ENCODE data around the gene LGALS9B. TPM values are rescaled to one million over a fixed set of nuclear protein-coding genes. Genes with fewer than 3 reads are reported as not detected.
"Not testable (repeated sequence)": the region's sequence is repeated elsewhere in the genome, so short reads cannot be mapped to it uniquely, and the experiment has no call there.

LGALS9B gene
- total and polyA plus RNA-seq, 2 of the 4 experiments (the other 2 are of a cell fraction), result not detected

GRCh38 chr17:20484930-20485329 is 17.6 kb upstream of the LGALS9B start:
- H3K9ac ChIP-seq (ENCODE audit: low read depth, low read length); H4K91ac ChIP-seq (ENCODE audit: insufficient read depth, low read depth, low read length); H3K27me3 ChIP-seq (ENCODE audit: control insufficient read depth, insufficient read depth, low read length); H3K18ac ChIP-seq (ENCODE audit: low read depth, low read length); H3K56ac ChIP-seq (ENCODE audit: extremely low read depth, insufficient read depth, low read length); H4K8ac ChIP-seq (ENCODE audit: low read depth in 2 of 2, low read length in 2 of 2); H3K36me3 ChIP-seq (ENCODE audit: control insufficient read depth, insufficient read depth, low read length); H3K4me3 ChIP-seq (ENCODE audit: insufficient read depth, low read depth, low read length); intact Hi-C loops (cut with micrococcal nuclease); H3K4ac ChIP-seq (ENCODE audit: low read depth, low read length); H2AFZ ChIP-seq (replicated peaks; ENCODE audit: low read length, poor library complexity); H4K20me1 ChIP-seq (ENCODE audit: insufficient read depth, low read length); POLR2A ChIA-PET (ENCODE audit: unreplicated experiment); dilution Hi-C loops (cut with HindIII; ENCODE audit: low sequenced_read_pairs, unreplicated experiment); CTCF ChIA-PET; H3K4me1 ChIP-seq (ENCODE audit: control insufficient read depth, insufficient read depth, low read length); H3K79me1 ChIP-seq (ENCODE audit: low read depth in 1 of 2, low read length in 2 of 2); H2BK15ac ChIP-seq (ENCODE audit: low read depth, low read length); H4K5ac ChIP-seq (ENCODE audit: low read depth, low read length); H3K23ac ChIP-seq (ENCODE audit: low read depth, low read length); H2BK120ac ChIP-seq (ENCODE audit: low read depth, low read length); H3K9me3 ChIP-seq (ENCODE audit: control insufficient read depth, insufficient read depth, low read length); in situ Hi-C loops (cut with MboI; ENCODE audit: low sequenced_read_pairs); H2AK5ac ChIP-seq (ENCODE audit: low read depth, low read length); H3K14ac ChIP-seq (replicated peaks; ENCODE audit: low read depth, low read length); H3K9me1 ChIP-seq (ENCODE audit: insufficient read depth, low read length); H2AK9ac ChIP-seq (replicated peaks; ENCODE audit: low read depth, low read length, poor library complexity); BruUV-seq (replicated peaks); H3K27ac ChIP-seq (ENCODE audit: insufficient read depth, low read length): not testable (repeated sequence)
- ATAC-seq (ENCODE audit: low read depth) (peak; percentile 100), DNase-seq (peak; percentile 73)
- Histone ChIP-seq H3K4me2 (ENCODE audit: low read depth, low read length) (peak overlapping the region; percentile 91; the same call in 1 of the 2 replicates), H2BK5ac (ENCODE audit: low read depth, low read length, poor library complexity, severe bottlenecking) (peak overlapping the region; percentile 39), H2BK20ac (ENCODE audit: low read depth, low read length) (peak overlapping the region; percentile 53; the same call in 1 of the 2 replicates)
- peak; percentile 38; the same call in 1 of the 2 replicates for TF ChIP-seq BHLHE40 (IDR thresholded peaks at IDR 0.05; ENCODE audit: low read depth, low read length)
- no CpG with 5 or more reads among the region's 6 CpGs for WGBS, 2 experiments (ENCODE audit: extremely low coverage in 2 of 2, insufficient read length in 1 of 2)

- intact Hi-C loops (cut with micrococcal nuclease); BruUV-seq (replicated peaks); H3K9me1 ChIP-seq (ENCODE audit: insufficient read depth, low read length): not testable (repeated sequence)
Observed at GRCh38 chr17:20479889-20480591, 12.7 kb upstream of the LGALS9B start.

More at GRCh38 chr17:20479889-20480591, 12.7 kb upstream of the LGALS9B start:
- H3K27me3 ChIP-seq (ENCODE audit: control insufficient read depth, insufficient read depth, low read length); H4K91ac ChIP-seq (ENCODE audit: insufficient read depth, low read depth, low read length); H3K14ac ChIP-seq (replicated peaks; ENCODE audit: low read depth, low read length); H3K9ac ChIP-seq (ENCODE audit: low read depth, low read length); H3K18ac ChIP-seq (ENCODE audit: low read depth, low read length); H4K8ac ChIP-seq (ENCODE audit: low read depth in 2 of 2, low read length in 2 of 2); H3K4ac ChIP-seq (ENCODE audit: low read depth, low read length); H2BK120ac ChIP-seq (ENCODE audit: low read depth, low read length); H4K20me1 ChIP-seq (ENCODE audit: insufficient read depth, low read length); H2AFZ ChIP-seq (replicated peaks; ENCODE audit: low read length, poor library complexity); H3K4me1 ChIP-seq (ENCODE audit: control insufficient read depth, insufficient read depth, low read length); H3K9me3 ChIP-seq (ENCODE audit: control insufficient read depth, insufficient read depth, low read length); ATAC-seq (ENCODE audit: low read depth); H3K36me3 ChIP-seq (ENCODE audit: control insufficient read depth, insufficient read depth, low read length); DNase-seq; H3K4me3 ChIP-seq (ENCODE audit: insufficient read depth, low read depth, low read length); H3K79me1 ChIP-seq (ENCODE audit: low read depth in 1 of 2, low read length in 2 of 2); H3K27ac ChIP-seq (ENCODE audit: insufficient read depth, low read length); H2BK15ac ChIP-seq (ENCODE audit: low read depth, low read length); H4K5ac ChIP-seq (ENCODE audit: low read depth, low read length); H3K23ac ChIP-seq (ENCODE audit: low read depth, low read length); H3K4me2 ChIP-seq (ENCODE audit: low read depth, low read length); H2AK5ac ChIP-seq (ENCODE audit: low read depth, low read length); H2AK9ac ChIP-seq (replicated peaks; ENCODE audit: low read depth, low read length, poor library complexity); in situ Hi-C loops (cut with MboI; ENCODE audit: low sequenced_read_pairs); CTCF ChIA-PET; dilution Hi-C loops (cut with HindIII; ENCODE audit: low sequenced_read_pairs, unreplicated experiment); POLR2A ChIA-PET (ENCODE audit: unreplicated experiment); H2BK20ac ChIP-seq (ENCODE audit: low read depth, low read length); H3K56ac ChIP-seq (ENCODE audit: extremely low read depth, insufficient read depth, low read length); H2BK5ac ChIP-seq (ENCODE audit: low read depth, low read length, poor library complexity, severe bottlenecking): not testable (repeated sequence)
- 86% methylated on average over 4 of the region's 8 CpGs; no CpG with 5 or more reads in 1 of the 2 experiments for WGBS, 2 experiments (ENCODE audit: extremely low coverage in 2 of 2, insufficient read length in 1 of 2)

Measured in IMR-90 (cell line).